Transverse colon (tissue), 4 donors: ENCODE results near the gene COL5A3. TPM values are rescaled to one million over a fixed set of nuclear protein-coding genes. Genes with fewer than 3 reads are reported as not detected.

Experiments
- DNase-seq: peaks from one replicate; pipeline ENCODE4 v3.0.0-alpha.2; 2019
- H3K27ac ChIP-seq, 4 donors: fragments of 200-600 bp; sonication (generic); 2 replicates each; pipeline ENCODE4 v1.5.1; 2016 to 2018; ENCODE audit warnings: inconsistent platforms in 4 of 4
- H3K27me3 ChIP-seq: fragments of 200-600 bp; sonication (generic); 2 replicates; pipeline ENCODE4 v1.5.1; 2017; ENCODE audit warnings: inconsistent platforms
- H3K36me3 ChIP-seq, 4 donors: fragments of 200-600 bp; sonication (generic); 2 replicates each; pipeline ENCODE4 v1.5.1; 2017 to 2019; ENCODE audit warnings: inconsistent platforms in 4 of 4
- H3K4me1 ChIP-seq, 4 donors: fragments of 200-600 bp; sonication (generic); 2 replicates each; pipeline ENCODE4 v1.5.1; 2017 to 2020; ENCODE audit warnings: inconsistent platforms in 4 of 4
- H3K4me3 ChIP-seq, 4 donors: fragments of 200-600 bp; sonication (generic); 1 replicate in 1 of 4; 2 replicates in 3 of 4; pipeline versions ENCODE4 v1.5.1 to v1.6.1; 2017 to 2019; ENCODE audit warnings: inconsistent platforms in 4 of 4
- H3K9me3 ChIP-seq, 2 donors: fragments of 200-600 bp; sonication (generic); 2 replicates each; pipeline ENCODE4 v1.5.1; 2017 to 2019; ENCODE audit warnings: inconsistent platforms in 2 of 2
- CTCF ChIP-seq, 5 experiments: fragments of 200-600 bp in 3 of 5; fragments of 450-650 bp in 2 of 5; sonication (generic) in 3 of 5; IDR thresholded peaks; 1 replicate in 2 of 5; 2 replicates in 3 of 5; pipeline ENCODE4 v1.5.1; 2016 to 2017; ENCODE audit warnings: antibody characterized with exemption in 5 of 5, inconsistent platforms in 3 of 5, mild to moderate bottlenecking in 2 of 5, moderate library complexity in 1 of 5
- EP300 ChIP-seq: sonication (generic); formaldehyde crosslinking; IDR thresholded peaks from one replicate; pipeline ENCODE4 v1.6.1; 2017; ENCODE audit warnings: antibody characterized with exemption, low read depth
- POLR2A ChIP-seq: fragments of 450-650 bp; IDR thresholded peaks from one replicate; pipeline ENCODE4 v1.6.1; 2016; ENCODE audit warnings: antibody characterized with exemption, mild to moderate bottlenecking, moderate library complexity
- POLR2AphosphoS5 ChIP-seq, 3 donors: sonication (generic); formaldehyde crosslinking; IDR thresholded peaks; one replicate each; pipeline ENCODE4 v1.6.1; 2016; ENCODE audit warnings: antibody characterized with exemption in 3 of 3
- WGBS, 2 donors: methylation state at CpG; one replicate each; pipeline ENCODE4 v1.1.5; 2018; ENCODE audit warnings: low coverage in 1 of 2; 5-methylcytosine and 5-hydroxymethylcytosine counted together
- in situ Hi-C, 4 donors: fragments of 200-750 bp; cut with MboI; loops; one replicate each; pipeline versions ENCODE4 v1.15.0 to v1.15.1; 2017; ENCODE audit warnings: low sequenced_read_pairs in 3 of 4, low pct_ligation_motif_present in 1 of 4, low pct_unique_long_range_greater_than_20kb in 1 of 4
- intact Hi-C: fragments of 100-400 bp; cut with DNase I; formaldehyde crosslinking; loops from one replicate; pipeline ENCODE4 v1.15.1; 2023; ENCODE audit warnings: low total_unique reads
- total RNA-seq, 4 donors: library from RNA; depleted of rRNA; stranded (reverse); fragments of >200 nt; gene quantifications; one replicate each; pipeline ENCODE4 v1.1.0, GENCODE V29; 2016

COL5A3 gene
- total RNA-seq, 4 donors from 2014 or later, result 2.5 to 17.7 (median 7.9) TPM

GRCh38 chr19:9971166-9971897 lies 39.0 kb downstream of the COL5A3 start:
- no peaks in the 10 kb centered on the region for H3K9me3 ChIP-seq
- H3K4me1 ChIP-seq, result no peaks in the 10 kb centered on the region
- DNase-seq, result no peak
- intact Hi-C loops, result no loop called here
- H3K27ac ChIP-seq, result no peak overlapping the region
- WGBS, 2 donors, result 67 to 71% methylated on average over 13 to 15 of the region's 15 CpGs
- in situ Hi-C loops, result no loop called here
- H3K4me3 ChIP-seq, result no peak overlapping the region
- no peak for TF ChIP-seq POLR2A
- no peak for TF ChIP-seq EP300
- peaks cover 7% of the 10 kb centered on the region for H3K27me3 ChIP-seq
- no peaks in the 10 kb centered on the region for H3K36me3 ChIP-seq

GRCh38 chr19:9970481-9970880 lies 39.8 kb downstream of the COL5A3 start:
- DNase-seq, result no peak
- Histone ChIP-seq H3K9me3 (no peaks in the 10 kb centered on the region), H3K27ac (no peak overlapping the region), H3K27me3 (peaks cover 16% of the 10 kb centered on the region), H3K4me1 (no peaks in the 10 kb centered on the region), H3K36me3 (no peaks in the 10 kb centered on the region), H3K4me3 (no peak overlapping the region)
- no peak for TF ChIP-seq EP300
- no peak for TF ChIP-seq POLR2A
- TF ChIP-seq POLR2AphosphoS5 (IDR thresholded peaks at IDR 0.05), result no peak
- TF ChIP-seq CTCF (IDR thresholded peaks at IDR 0.05), result no peak
- intact Hi-C loops, result no loop called here
- in situ Hi-C loops, result no loop called here
- WGBS, 2 donors, result 78 to 86% methylated on average over 6 to 8 of the region's 8 CpGs

- no peak for DNase-seq
- no peaks in the 10 kb centered on the region for H3K36me3 ChIP-seq
- H3K4me1 ChIP-seq, result no peaks in the 10 kb centered on the region
- H3K27me3 ChIP-seq, result peaks cover 18% of the 10 kb centered on the region
- TF ChIP-seq CTCF (IDR thresholded peaks at IDR 0.05) (no peak), EP300 (no peak), POLR2AphosphoS5 (IDR thresholded peaks at IDR 0.05) (no peak), POLR2A (no peak)
- H3K4me3 ChIP-seq, result no peak overlapping the region
- H3K9me3 ChIP-seq, result no peaks in the 10 kb centered on the region
- 75% methylated on average over 2 of the region's 2 CpGs; no CpG with 5 or more reads in 1 of the 2 donors for WGBS, 2 donors
- intact Hi-C loops (no loop called here), in situ Hi-C loops (no loop called here)
- H3K27ac ChIP-seq, result no peak overlapping the region
Observed at GRCh38 chr19:9969688-9969975, 40.7 kb downstream of the COL5A3 start.

GRCh38 chr19:9968820-9969687 lies 41.2 kb downstream of the COL5A3 start:
- no peaks in the 10 kb centered on the region for H3K36me3 ChIP-seq
- TF ChIP-seq POLR2A (no peak), EP300 (no peak), POLR2AphosphoS5 (IDR thresholded peaks at IDR 0.05) (no peak)
- no peak overlapping the region for H3K27ac ChIP-seq
- no peak for DNase-seq
- in situ Hi-C loops (no loop called here), intact Hi-C loops (no loop called here)
- H3K4me1 ChIP-seq, result no peaks in the 10 kb centered on the region
- no peaks in the 10 kb centered on the region for H3K9me3 ChIP-seq
- WGBS, 2 donors, result 65 to 77% methylated on average over 2 to 8 of the region's 8 CpGs
- H3K27me3 ChIP-seq, result peaks cover 18% of the 10 kb centered on the region
- H3K4me3 ChIP-seq, result no peak overlapping the region

GRCh38 chr19:9967326-9967725 lies 43.0 kb downstream of the COL5A3 start:
- Histone ChIP-seq H3K9me3 (no peaks in the 10 kb centered on the region), H3K4me1 (no peaks in the 10 kb centered on the region), H3K4me3 (no peak overlapping the region), H3K27me3 (peaks cover 26% of the 10 kb centered on the region), H3K36me3 (no peaks in the 10 kb centered on the region), H3K27ac (no peak overlapping the region)
- WGBS, 2 donors, result 68% methylated on average over 4 of the region's 4 CpGs; no CpG with 5 or more reads in 1 of the 2 donors
- DNase-seq, result no peak
- intact Hi-C loops (no loop called here), in situ Hi-C loops (no loop called here)
- no peak for TF ChIP-seq POLR2AphosphoS5 (IDR thresholded peaks at IDR 0.05)
- TF ChIP-seq CTCF (IDR thresholded peaks at IDR 0.05), result no peak
- TF ChIP-seq POLR2A, result no peak
